ENCODE measurements around the gene EEF2KMT. TPM values are rescaled to one million over a fixed set of nuclear protein-coding genes. Genes with fewer than 3 reads are reported as not detected.
"Not testable (repeated sequence)": the region's sequence is repeated elsewhere in the genome, so short reads cannot be mapped to it uniquely, and the experiment has no call there.

The EEF2KMT gene
- total and polyA plus RNA-seq, 4 donors: 4.2 to 11.4 (median 7.3) TPM

GRCh38 chr16:5108505-5109158 is 11.0 kb upstream of the EEF2KMT start:
- no peaks in the 10 kb centered on the region for H3K27me3 ChIP-seq (ENCODE audit: control insufficient read depth in 4 of 4, insufficient read depth in 4 of 4, low read length in 3 of 4)
- no peak for DNase-seq (ENCODE audit: low spot score)
- TF ChIP-seq FOXA2 (IDR thresholded peaks at IDR 0.05): no peak
- TF ChIP-seq ATF3 (IDR thresholded peaks at IDR 0.05): no peak
- TF ChIP-seq YY1 (IDR thresholded peaks at IDR 0.05): no peak
- TF ChIP-seq RAD21 (IDR thresholded peaks at IDR 0.05): no peak
- TF ChIP-seq EGR1 (IDR thresholded peaks at IDR 0.05; ENCODE audit: low read depth in 2 of 2): no peak
- TF ChIP-seq REST (IDR thresholded peaks at IDR 0.05): no peak
- no peak for TF ChIP-seq SP1 (IDR thresholded peaks at IDR 0.05)
- no peak for TF ChIP-seq JUND (IDR thresholded peaks at IDR 0.05)
- no peak for TF ChIP-seq TAF1 (conservative IDR thresholded peaks at IDR 0.05)
- no peak for TF ChIP-seq GABPA (IDR thresholded peaks at IDR 0.05 in 1 of 2, conservative IDR thresholded peaks at IDR 0.05 in 1 of 2)
- TF ChIP-seq RXRA (IDR thresholded peaks at IDR 0.05): no peak
- no peak for TF ChIP-seq ZBTB33 (IDR thresholded peaks at IDR 0.05)
- TF ChIP-seq HNF4A (conservative IDR thresholded peaks at IDR 0.05): no peak
- TF ChIP-seq MAX (IDR thresholded peaks at IDR 0.05): no peak
- TF ChIP-seq CTCF (IDR thresholded peaks at IDR 0.05; ENCODE audit: low read depth, low read length, missing input control): no peak
- no peak for TF ChIP-seq HNF4G (IDR thresholded peaks at IDR 0.05)
- no peak for TF ChIP-seq FOXA1 (IDR thresholded peaks at IDR 0.05)
- H3K9ac ChIP-seq (ENCODE audit: low read depth in 1 of 2, low read length in 2 of 2): no peak overlapping the region
- H3K4me3 ChIP-seq (ENCODE audit: low read depth in 1 of 3, low read length in 3 of 3): no peak overlapping the region
- H3K9me3 ChIP-seq (ENCODE audit: control insufficient read depth in 4 of 4, low read length in 3 of 4): no peaks in the 10 kb centered on the region
- H3K27ac ChIP-seq (ENCODE audit: low read depth in 1 of 2, low read length in 2 of 2): no peak overlapping the region
- WGBS: 95% methylated on average over 27 of the region's 27 CpGs
- H3K36me3 ChIP-seq (ENCODE audit: control insufficient read depth in 4 of 4, insufficient read depth in 3 of 4, low read depth in 1 of 4, low read length in 3 of 4): no peaks in the 10 kb centered on the region
- no peaks in the 10 kb centered on the region for H3K4me1 ChIP-seq (ENCODE audit: control insufficient read depth in 4 of 4, insufficient read depth in 4 of 4, low read length in 3 of 4)

- not testable (repeated sequence) for H3K9ac ChIP-seq (ENCODE audit: low read depth in 1 of 2, low read length in 2 of 2); DNase-seq (ENCODE audit: low spot score); H3K27me3 ChIP-seq (ENCODE audit: control insufficient read depth in 4 of 4, insufficient read depth in 4 of 4, low read length in 3 of 4); H3K36me3 ChIP-seq (ENCODE audit: control insufficient read depth in 4 of 4, insufficient read depth in 3 of 4, low read depth in 1 of 4, low read length in 3 of 4); H3K4me3 ChIP-seq (ENCODE audit: low read depth in 1 of 3, low read length in 3 of 3); H3K4me1 ChIP-seq (ENCODE audit: control insufficient read depth in 4 of 4, insufficient read depth in 4 of 4, low read length in 3 of 4); H3K9me3 ChIP-seq (ENCODE audit: control insufficient read depth in 4 of 4, low read length in 3 of 4); H3K27ac ChIP-seq (ENCODE audit: low read depth in 1 of 2, low read length in 2 of 2)
- whole genome bisulfite sequencing: 66% methylated on average over 5 of the region's 5 CpGs
Measured at GRCh38 chr16:5105039-5105438, 7.4 kb upstream of the EEF2KMT start.

GRCh38 chr16:5103296-5104032 is 5.9 kb upstream of the EEF2KMT start:
- H3K9me3 ChIP-seq (ENCODE audit: control insufficient read depth in 4 of 4, low read length in 3 of 4); H3K9ac ChIP-seq (ENCODE audit: low read depth in 1 of 2, low read length in 2 of 2); H3K36me3 ChIP-seq (ENCODE audit: control insufficient read depth in 4 of 4, insufficient read depth in 3 of 4, low read depth in 1 of 4, low read length in 3 of 4); DNase-seq (ENCODE audit: low spot score); H3K27me3 ChIP-seq (ENCODE audit: control insufficient read depth in 4 of 4, insufficient read depth in 4 of 4, low read length in 3 of 4); H3K4me3 ChIP-seq (ENCODE audit: low read depth in 1 of 3, low read length in 3 of 3); H3K27ac ChIP-seq (ENCODE audit: low read depth in 1 of 2, low read length in 2 of 2); H3K4me1 ChIP-seq (ENCODE audit: control insufficient read depth in 4 of 4, insufficient read depth in 4 of 4, low read length in 3 of 4): not testable (repeated sequence)
- 93% methylated on average over 12 of the region's 12 CpGs for WGBS
